ENCODE data around the gene EVL.

- no peak for TF ChIP-seq POLR2A (IDR thresholded peaks at IDR 0.05; ENCODE audit: low read length)
- no peak for TF ChIP-seq GATA1 (IDR thresholded peaks at IDR 0.05; ENCODE audit: low read depth, low read length)
Measured at GRCh38 chr14:100019156-100019744, 46.0 kb upstream of the EVL start.
